Neural cell (in vitro differentiated cells): ENCODE data around the gene ARRB1. TPM values are rescaled to one million over a fixed set of nuclear protein-coding genes. Genes with fewer than 3 reads are reported as not detected.

Experiments
- H2AFZ ChIP-seq: fragments of 200-600, 300-800 bp; sonication (generic), shearing (Covaris generic); 2 replicates; pipeline ENCODE4 v1.6.0; 2014; ENCODE audit warnings: low read depth, mild to moderate bottlenecking, antibody characterized with exemption, low read length, moderate library complexity
- H3F3A ChIP-seq: fragments of 200-600 bp; shearing (Covaris generic); 2 replicates; pipeline ENCODE4 v1.6.1; 2016; ENCODE audit warnings: mild to moderate bottlenecking, moderate library complexity, mixed read lengths, antibody characterized with exemption, low read length; ENCODE audit not compliant: insufficient read depth, poor library complexity, severe bottlenecking
- H3K27ac ChIP-seq: fragments of 200-600, 300-800 bp; sonication (generic), shearing (Covaris generic); 2 replicates; pipeline ENCODE4 v1.5.1; 2014; ENCODE audit warnings: mild to moderate bottlenecking, low read length, moderate library complexity
- H3K27me3 ChIP-seq: fragments of 300-800, 200-600 bp; sonication (generic), shearing (Covaris generic); 2 replicates; pipeline ENCODE4 v1.6.0; 2014; ENCODE audit warnings: mild to moderate bottlenecking, low read depth, low read length, moderate library complexity; ENCODE audit not compliant: insufficient read depth
- H3K36me3 ChIP-seq: fragments of 300-800, 200-600 bp; sonication (generic), shearing (Covaris generic); 2 replicates; pipeline ENCODE4 v1.5.1; 2014; ENCODE audit warnings: mild to moderate bottlenecking, antibody characterized with exemption, low read length, moderate library complexity; ENCODE audit not compliant: insufficient read depth
- H3K4me2 ChIP-seq: fragments of 300-800, 200-600 bp; sonication (generic), shearing (Covaris generic); 2 replicates; pipeline ENCODE4 v1.6.0; 2014; ENCODE audit warnings: mild to moderate bottlenecking, low read length
- H3K4me3 ChIP-seq: fragments of 300-800, 200-600 bp; sonication (generic), shearing (Covaris generic); 2 replicates; pipeline ENCODE4 v1.5.1; 2014; ENCODE audit warnings: mild to moderate bottlenecking, low read length, moderate library complexity
- H3K79me2 ChIP-seq: fragments of 200-600 bp; shearing (Covaris generic); replicated peaks from 2 replicates; pipeline ENCODE4 v1.6.0; 2014; ENCODE audit warnings: mild to moderate bottlenecking, low read length, moderate library complexity; ENCODE audit not compliant: insufficient read depth
- H3K9ac ChIP-seq: fragments of 300-800, 200-600 bp; sonication (generic), shearing (Covaris generic); 2 replicates; pipeline ENCODE4 v1.6.1; 2016; ENCODE audit warnings: mild to moderate bottlenecking, low read length, mixed read lengths
- H3K9me2 ChIP-seq: fragments of 200-600 bp; shearing (Covaris generic); 2 replicates; pipeline ENCODE4 v1.6.1; 2016; ENCODE audit warnings: mild to moderate bottlenecking, low read length, mixed read lengths; ENCODE audit not compliant: insufficient read depth
- H3K9me3 ChIP-seq: fragments of 200-600, 300-800 bp; sonication (generic), shearing (Covaris generic); 2 replicates; pipeline ENCODE4 v1.6.1; 2016; ENCODE audit warnings: mild to moderate bottlenecking, mixed run types, low read length, moderate library complexity, mixed read lengths
- H4K20me1 ChIP-seq: fragments of 200-600 bp; shearing (Covaris generic); 2 replicates; pipeline ENCODE4 v1.6.1; 2016; ENCODE audit warnings: mild to moderate bottlenecking, mixed run types; ENCODE audit not compliant: insufficient read depth
- CTCF ChIP-seq: fragments of 450-650 bp; IDR thresholded peaks from 2 replicates; pipeline ENCODE4 v1.5.1; 2014; ENCODE audit warnings: antibody characterized with exemption, mild to moderate bottlenecking, moderate library complexity; ENCODE audit not compliant: poor library complexity, severe bottlenecking
- EP300 ChIP-seq: fragments of 450-650 bp; conservative IDR thresholded peaks from 2 replicates; pipeline ENCODE4 v1.6.1; 2014; ENCODE audit warnings: antibody characterized with exemption, mild to moderate bottlenecking, moderate library complexity; ENCODE audit not compliant: poor library complexity, severe bottlenecking
- EZH2 ChIP-seq: fragments of 200-600, 300-800 bp; shearing (Covaris generic), sonication (generic); IDR thresholded peaks from 2 replicates; pipeline ENCODE4 v1.6.1; 2014; ENCODE audit warnings: antibody characterized with exemption, low read length, borderline replicate concordance, mild to moderate bottlenecking; ENCODE audit not compliant: insufficient read depth, poor library complexity, severe bottlenecking
- MXI1 ChIP-seq: fragments of 450-650 bp; conservative IDR thresholded peaks from 2 replicates; pipeline ENCODE4 v1.6.1; 2014; ENCODE audit warnings: antibody characterized with exemption, mild to moderate bottlenecking; ENCODE audit not compliant: poor library complexity, severe bottlenecking
- POLR2AphosphoS5 ChIP-seq: IDR thresholded peaks from 2 replicates; pipeline ENCODE4 v1.6.1; 2012
- RAD21 ChIP-seq: fragments of 450-650 bp; conservative IDR thresholded peaks from 2 replicates; pipeline ENCODE4 v1.6.1; 2014; ENCODE audit warnings: antibody characterized with exemption, mild to moderate bottlenecking, moderate library complexity
- REST ChIP-seq: IDR thresholded peaks from 2 replicates; pipeline ENCODE4 v1.6.1; 2012; ENCODE audit warnings: borderline replicate concordance
- SMC3 ChIP-seq: fragments of 450-650 bp; conservative IDR thresholded peaks from 2 replicates; pipeline ENCODE4 v1.6.1; 2014; ENCODE audit warnings: antibody characterized with exemption, mild to moderate bottlenecking, moderate library complexity; ENCODE audit not compliant: poor library complexity
- TAF1 ChIP-seq: IDR thresholded peaks from 2 replicates; pipeline ENCODE4 v1.6.1; 2012; ENCODE audit warnings: low read depth
- polyA plus RNA-seq: library from polyadenylated mRNA; depleted of rRNA; stranded (reverse); fragments of >200 nt; gene quantifications from 2 replicates; pipeline ENCODE4 v1.2.3, GENCODE V29; 2014

ARRB1 gene
- polyA plus RNA-seq, 1 donor from 2014 or later: 5.7 TPM

GRCh38 chr11:75230621-75231020 lies 120.8 kb downstream of the ARRB1 start:
- no peak overlapping the region for H3K9ac ChIP-seq
- no peaks in the 10 kb centered on the region for H3K79me2 ChIP-seq
- no peaks in the 10 kb centered on the region for H3F3A ChIP-seq
- H3K9me3 ChIP-seq: no peaks in the 10 kb centered on the region
- H3K4me3 ChIP-seq: no peak overlapping the region
- H4K20me1 ChIP-seq: no peaks in the 10 kb centered on the region
- no peak overlapping the region for H3K27ac ChIP-seq
- no peaks in the 10 kb centered on the region for H3K27me3 ChIP-seq
- H3K9me2 ChIP-seq: no peaks in the 10 kb centered on the region
- TF ChIP-seq EP300 (no peak), REST (no peak), RAD21 (no peak), EZH2 (no peak), POLR2AphosphoS5 (no peak), TAF1 (no peak), CTCF (no peak), MXI1 (no peak), SMC3 (no peak)
- H3K36me3 ChIP-seq: no peaks in the 10 kb centered on the region
- H3K4me2 ChIP-seq: no peak overlapping the region
- H2AFZ ChIP-seq: no peak overlapping the region

DNA sequence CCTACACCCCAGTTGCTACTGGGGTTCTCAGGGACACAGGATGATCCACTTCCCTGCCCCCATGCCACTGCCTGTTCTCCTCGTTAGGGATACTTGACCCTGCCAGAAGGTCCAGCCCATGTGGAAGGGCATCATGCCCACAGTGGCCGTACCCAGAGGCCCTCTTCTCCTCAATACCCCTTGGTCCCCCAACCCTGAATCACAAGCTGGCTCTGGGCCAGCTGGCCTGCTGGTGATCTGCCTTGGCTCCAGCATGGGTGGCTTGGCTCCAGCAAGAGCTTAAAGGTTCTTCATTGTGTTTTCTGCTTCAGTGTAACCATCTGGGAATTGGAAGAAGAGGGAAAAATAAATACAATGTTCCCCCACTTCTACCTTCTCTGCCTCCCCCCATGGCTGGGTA lies 122.0 kb downstream of the ARRB1 start:
- H2AFZ ChIP-seq: no peak overlapping the region
- H3K4me3 ChIP-seq: no peak overlapping the region
- no peaks in the 10 kb centered on the region for H3K27me3 ChIP-seq
- no peaks in the 10 kb centered on the region for H3K36me3 ChIP-seq
- H3K79me2 ChIP-seq: no peaks in the 10 kb centered on the region
- H3F3A ChIP-seq: no peaks in the 10 kb centered on the region
- no peak overlapping the region for H3K27ac ChIP-seq
- TF ChIP-seq TAF1 (no peak), CTCF (no peak), EZH2 (no peak), MXI1 (no peak), RAD21 (no peak), POLR2AphosphoS5 (no peak), EP300 (no peak), REST (no peak), SMC3 (no peak)
- H3K4me2 ChIP-seq: no peak overlapping the region
- H3K9ac ChIP-seq: no peak overlapping the region
- H4K20me1 ChIP-seq: no peaks in the 10 kb centered on the region
- H3K9me3 ChIP-seq: no peaks in the 10 kb centered on the region
- no peaks in the 10 kb centered on the region for H3K9me2 ChIP-seq
